ENCODE results near the gene EFCAB11.

The EFCAB11 gene

DNA sequence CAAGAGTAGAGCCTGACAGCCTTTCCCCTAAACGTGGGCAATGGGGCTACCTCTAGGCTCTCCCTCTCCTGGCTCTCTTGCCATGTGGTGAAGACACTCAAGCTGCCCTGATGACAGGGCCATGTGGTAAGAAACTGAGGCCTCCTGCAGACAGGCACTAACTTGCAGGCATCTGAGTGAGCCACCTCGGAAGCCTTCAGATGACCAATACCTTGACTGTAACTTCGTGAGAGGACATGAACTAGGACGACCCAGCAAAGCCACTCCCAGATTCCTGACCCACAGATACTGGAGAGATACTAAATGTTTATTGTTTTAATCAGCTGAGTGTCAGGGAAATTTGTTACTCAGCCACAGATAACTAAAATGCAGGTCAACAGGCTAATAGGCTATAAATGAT, 96.4 kb downstream of the EFCAB11 start:
- no peak for DNase-seq

DNA sequence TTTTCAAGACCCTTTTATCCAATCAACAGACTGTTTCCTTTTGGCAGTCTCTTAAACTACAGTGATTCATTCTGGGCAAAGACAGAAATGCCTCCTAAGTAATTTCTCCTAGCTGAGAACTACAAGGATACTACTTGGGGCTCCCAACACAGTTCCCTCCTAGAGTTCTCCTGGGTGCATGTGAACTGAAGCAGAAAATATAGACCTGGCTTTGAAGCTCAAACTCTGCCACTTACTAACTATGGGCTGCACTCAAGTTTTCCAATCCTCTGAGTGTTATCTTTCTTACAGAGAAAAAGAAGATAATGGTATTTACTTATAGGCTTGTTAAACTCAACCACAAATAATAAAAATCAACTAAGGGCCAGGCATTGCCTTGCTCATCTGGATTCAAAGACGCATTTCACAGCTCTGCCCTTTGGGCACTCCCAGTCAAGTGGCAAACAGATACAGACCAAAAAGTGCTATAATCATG, 97.6 kb downstream of the EFCAB11 start:
- no peak for DNase-seq

DNA sequence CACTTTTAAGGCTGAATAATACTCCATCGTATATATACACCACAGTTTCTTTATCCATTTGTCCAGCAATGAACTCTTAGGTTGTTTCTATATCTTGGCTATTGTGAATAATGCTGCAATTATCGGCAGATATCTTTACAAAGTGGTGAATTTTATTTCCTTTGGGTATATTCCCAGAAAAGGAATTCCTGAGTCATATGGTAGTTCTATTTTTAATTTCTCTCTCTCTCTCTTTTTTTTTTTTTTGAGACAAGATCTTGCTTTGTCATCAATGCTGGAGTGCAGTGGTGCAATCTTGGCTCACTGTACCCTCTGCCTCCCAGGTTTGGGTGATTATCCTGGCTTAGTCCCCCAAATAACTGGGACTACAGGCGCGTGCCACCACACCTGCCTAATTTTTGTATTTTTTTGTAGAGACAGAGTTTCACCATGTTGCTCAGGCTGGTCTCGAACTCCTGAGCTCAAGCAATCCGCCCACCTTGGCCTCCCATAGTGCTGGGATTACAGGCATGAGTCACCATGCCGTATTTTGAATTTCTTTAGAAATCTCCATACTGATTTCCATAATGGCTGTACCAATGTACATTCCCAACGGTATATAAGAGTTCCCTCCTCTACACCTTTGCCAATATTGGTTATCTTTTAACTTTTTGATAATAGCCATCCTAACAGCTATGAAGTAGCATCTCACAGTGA, 98.4 kb downstream of the EFCAB11 start:
- no peak for DNase-seq

DNA sequence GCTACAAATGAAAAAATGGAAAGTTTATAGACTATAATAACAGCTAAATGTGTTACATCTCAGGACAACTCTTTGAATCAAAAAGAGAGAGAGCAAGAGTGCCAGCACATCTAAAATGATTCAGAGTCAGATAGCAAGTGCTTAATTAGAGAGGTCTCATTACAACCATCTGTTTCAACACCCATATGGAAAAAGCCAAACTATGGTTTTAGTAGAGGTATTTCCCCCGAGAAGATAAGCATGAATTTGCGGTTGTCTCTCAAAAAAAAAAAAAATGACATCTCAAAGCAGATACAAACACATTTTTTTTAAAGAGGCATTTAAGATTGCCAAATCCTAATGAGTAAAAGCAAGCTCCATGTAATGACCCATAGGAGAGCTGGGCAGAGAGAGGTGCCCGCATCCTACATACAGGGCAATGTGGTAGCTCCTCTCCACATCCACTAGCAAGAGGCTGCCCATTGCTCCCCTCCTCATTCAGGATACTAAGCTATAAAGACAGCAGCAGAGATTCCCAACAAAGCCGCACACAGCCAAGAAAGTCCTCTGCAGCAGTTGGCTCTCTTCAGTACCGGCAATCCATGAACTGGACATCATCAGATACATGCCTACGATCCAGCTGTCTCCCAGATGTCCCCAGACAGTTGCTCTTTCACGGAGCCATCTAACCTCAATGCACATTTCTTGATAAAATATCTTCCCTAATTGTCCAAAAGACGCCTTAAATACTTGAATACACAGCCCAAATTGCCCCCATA, 100.4 kb downstream of the EFCAB11 start:
- DNase-seq: no peak

DNA sequence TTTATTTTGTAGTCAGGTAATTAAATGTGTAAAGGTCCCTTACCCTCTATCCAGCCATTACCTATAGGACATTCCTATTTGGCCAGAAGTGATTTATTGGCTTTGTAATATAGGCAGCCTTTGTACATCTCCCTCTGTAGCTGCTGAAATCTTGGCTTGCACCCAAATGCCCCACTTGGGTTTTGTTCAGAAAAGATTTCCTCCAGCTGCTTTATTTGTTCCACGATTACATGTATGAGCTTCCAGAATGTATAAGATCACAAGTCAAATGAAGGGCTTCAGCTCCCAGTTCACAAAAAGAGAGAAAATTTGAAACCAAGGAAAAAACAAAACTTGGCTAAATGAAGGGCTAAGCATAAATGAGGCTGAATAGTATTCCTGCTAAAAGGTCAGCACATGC, 103.4 kb downstream of the EFCAB11 start:
- no peak for DNase-seq

DNA sequence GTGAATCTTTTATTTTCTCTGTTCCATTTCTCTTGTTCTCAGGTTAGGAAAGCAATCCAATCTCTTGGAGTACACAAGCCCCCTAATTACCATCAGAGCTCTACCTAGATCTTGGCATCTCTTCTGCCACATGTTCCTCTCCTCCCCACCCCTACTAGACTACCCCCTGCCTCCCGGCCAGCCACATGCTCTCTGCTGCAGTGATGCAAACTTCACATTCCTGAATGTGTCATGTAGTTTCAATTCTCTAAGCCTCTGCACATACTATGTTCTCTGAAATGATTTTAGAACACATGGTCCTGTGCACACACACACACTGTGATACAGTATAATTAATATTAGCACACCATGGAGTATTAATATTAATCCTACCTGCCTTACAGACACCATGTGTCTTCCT, 104.6 kb downstream of the EFCAB11 start:
- DNase-seq: no peak

DNA sequence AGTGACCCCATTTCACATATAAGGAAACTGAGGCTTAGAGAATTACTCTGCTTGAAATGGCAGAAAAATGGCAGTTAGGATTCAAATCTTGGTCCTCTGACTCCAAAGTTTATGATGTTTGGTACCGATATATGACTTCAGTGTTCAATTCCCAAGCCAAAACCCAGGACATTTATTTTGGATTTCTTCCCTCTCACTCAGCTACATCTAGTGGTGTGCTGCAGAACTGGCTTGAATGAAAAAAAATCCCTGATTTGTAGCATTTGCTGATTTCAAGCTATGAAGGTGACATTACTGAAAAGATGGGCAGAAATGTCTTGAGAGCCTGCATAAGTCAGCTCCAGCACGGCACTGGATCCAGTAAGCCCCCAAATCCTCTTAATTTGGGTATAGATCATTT, 106.4 kb downstream of the EFCAB11 start:
- no peak for DNase-seq

DNA sequence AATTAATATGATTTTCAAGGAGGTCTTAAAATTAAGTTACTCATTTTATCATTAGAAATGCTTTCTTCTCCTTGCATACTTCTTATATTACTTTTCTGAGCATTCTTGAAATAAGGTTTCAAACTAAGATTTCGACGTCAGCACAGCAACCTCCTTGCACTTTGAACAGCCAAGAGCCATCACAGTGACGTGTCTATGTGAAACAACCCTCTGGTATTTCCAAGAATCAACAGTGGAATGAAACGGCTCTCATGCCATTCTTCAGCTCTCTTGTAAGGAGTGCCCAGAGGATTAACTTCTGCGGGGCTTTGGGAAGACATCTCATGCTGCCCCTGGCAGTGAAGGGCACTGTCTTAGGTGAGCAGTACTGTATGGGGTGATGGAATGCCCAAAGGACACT, 109.2 kb downstream of the EFCAB11 start:
- no peak for DNase-seq

DNA sequence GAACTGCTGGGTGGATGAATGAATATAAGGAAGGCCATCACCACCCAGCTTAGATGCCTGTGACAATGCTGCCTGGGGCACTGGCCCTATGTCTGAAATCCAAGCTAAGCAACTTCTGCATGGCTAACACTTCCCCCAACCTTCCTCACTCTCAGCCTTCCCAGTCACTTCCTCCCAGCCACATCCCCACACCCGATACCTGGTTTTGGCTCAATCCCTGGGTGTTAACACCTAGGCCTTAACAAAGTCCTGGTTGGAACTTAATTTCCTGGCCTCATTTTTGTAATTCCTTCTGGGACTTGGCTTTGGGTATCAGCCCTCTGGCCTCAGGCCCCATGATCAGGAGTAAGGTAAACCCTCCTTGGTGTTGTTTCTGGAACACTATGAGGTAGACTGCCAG, 110.0 kb downstream of the EFCAB11 start:
- DNase-seq: no peak

DNA sequence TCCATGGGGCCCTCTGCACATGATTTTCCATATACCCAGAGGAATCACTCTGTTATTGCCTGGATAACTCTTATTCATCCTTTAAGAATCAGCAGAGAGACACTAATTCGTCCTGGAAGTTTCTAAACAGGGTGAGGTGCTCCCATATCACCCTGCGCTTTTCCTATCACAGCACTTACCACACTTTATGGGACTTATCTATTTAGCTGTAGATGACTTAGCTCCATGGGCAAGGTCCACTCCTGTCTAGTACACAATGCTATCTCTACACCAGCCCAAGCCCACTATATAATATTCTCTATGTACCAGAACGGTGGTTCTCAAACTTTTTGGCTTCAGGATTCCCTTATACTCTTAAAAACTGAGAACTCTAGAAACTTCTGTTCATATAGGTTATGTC, 111.7 kb downstream of the EFCAB11 start:
- DNase-seq: no peak

DNA sequence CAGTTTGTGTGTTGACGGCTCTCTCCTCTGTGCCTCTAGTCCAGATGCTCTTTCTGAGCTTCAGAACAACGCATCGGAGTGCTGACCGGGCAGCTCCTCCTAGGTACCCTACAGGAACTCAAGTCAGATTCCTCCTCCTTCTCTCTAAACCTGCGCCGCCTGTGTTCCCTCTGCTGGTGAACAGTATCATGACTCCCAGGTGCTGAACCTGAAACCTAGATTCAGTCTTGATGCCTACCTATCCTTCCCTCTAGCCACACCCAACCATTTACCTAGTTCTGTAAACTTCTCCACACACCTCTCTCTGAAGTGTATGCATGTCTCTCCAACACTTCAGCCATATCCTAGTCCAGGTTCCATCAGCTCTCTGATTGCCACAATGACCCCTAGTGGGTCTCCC, 112.7 kb downstream of the EFCAB11 start:
- DNase-seq: no peak

DNA sequence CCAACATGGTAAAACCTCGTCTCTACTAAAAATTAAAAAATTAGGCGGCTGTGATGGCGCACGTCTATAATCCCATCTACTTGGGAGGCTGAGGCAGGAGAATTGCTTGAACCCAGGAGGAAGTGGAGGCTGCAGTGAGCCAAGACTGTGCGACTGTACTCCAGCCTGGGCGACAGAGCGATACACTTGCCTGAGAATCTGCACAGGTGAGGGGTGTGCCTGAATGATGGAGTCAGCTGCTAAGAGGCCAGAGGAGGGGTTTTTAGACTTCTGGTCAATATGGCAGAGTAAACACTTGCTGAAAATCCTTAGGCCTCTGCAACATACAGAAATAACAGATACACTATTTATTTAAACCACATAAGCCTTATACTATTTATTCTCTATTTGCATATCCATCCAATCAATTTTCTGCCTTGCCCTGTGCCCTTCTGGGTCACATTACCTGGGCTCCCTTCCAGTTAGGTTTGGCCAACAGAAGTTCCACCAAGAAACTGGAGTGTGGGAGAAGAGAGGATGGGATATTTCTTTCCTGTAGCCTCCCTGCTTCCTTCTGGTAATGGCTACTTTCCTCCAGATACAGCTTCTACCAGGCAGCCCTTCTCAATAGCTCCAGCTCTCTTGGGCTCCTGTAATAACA, 117.6 kb downstream of the EFCAB11 start:
- DNase-seq: no peak

DNA sequence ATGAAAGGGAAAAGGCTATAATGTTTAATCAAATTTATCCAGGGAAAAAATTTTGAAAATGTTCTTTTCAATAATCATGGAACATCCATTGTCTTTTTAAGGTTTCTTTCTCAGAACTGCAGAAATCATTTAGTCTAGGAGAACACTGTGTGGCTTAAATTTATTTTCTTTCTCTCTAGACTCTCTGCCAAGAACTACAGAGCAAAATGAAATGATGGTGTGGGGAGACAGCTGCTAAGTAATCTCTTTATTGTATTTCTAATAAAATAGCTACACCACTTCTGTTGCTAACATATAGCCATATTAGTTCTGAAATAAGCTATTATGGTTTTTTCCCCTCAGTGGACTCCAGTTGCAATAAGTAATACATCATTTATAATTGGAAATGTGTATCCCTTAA, 120.9 kb downstream of the EFCAB11 start:
- DNase-seq: no peak

DNA sequence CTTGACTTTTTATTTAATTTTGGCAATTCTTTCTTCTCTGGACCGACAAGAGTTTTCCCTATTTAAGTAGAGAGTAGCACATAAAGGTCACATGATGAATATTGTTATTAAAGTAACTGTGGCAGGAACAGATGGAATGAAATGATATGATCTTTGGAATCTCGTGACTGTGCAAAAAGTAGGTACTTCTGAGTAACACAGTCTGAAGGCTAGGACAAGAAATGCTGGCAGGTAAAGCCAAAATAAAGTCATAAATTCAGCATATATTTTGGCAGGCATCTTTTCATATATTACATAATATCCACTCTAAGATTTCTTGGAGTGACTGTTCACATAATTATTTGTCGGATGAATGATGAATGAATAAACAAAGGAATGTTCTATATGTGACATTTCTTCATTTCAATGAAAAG, 121.4 kb downstream of the EFCAB11 start:
- no peak for DNase-seq

DNA sequence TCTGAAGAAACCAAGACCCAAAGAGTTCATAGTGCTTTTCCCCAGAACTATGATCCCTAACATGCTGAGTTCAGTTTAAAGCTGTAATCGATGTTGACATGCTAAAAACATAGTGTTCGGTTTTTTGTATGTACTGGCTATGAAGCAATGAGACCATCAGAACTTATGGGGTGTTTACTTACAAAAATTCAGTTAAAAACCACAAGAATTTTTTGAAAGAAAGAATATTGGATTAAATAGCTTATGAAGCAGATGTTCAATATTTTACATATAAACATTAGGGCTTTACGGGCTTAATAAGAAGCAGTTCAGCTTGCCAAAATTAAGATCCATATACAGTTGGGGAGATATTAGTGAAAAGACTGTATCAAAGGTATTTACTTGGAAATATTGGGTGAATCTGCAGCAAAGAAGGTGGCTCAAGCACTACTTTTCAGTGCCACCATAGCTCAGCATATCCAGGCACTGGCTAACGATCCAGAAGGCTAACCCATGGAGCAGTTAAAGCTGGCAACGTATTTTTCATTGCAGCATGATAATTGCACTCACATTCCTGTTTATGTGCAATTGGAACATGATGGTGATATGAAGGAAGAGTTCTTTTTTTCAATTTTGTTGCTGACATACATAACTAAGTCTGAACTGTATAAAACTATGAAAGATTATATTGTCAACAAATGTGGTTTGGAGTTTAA, 125.9 kb downstream of the EFCAB11 start:
- no peak for DNase-seq

DNA sequence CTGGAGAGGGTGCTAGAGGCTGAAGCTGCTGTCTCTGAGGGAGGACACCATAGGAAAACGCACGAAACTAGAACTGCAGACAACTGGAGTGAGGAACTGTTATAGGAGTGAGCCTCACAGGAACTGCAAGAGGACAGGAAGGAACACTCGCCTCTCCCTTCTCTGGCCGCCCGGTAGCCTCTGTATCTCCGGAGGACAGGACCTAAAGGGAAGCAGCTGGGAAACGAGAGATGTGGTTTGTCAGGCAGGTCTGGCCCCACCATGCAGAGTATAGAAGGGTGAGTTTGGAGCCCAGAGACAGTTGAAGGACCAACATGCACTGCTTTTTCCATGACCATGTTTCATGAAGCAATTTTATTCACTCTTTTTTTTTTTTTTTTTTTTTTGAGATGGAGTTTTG, 127.3 kb downstream of the EFCAB11 start:
- DNase-seq: no peak

DNA sequence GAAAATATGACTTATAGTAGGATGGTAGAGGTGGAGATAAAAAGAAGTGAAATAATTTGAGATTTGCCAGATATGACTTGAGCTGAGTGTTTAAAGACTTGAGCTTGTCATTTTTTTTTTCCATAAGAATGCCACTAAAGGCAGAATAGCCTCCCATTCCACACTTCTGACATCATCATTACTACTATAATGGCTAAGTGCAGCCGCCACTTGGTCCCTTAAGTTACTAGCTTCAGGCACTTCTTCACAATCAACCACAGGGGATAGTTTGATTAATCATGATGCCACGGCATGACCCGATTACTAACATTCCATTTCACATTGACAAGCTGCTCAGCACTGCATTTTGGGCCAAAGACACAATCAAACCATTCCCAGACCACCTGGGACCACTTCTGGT, 127.9 kb downstream of the EFCAB11 start:
- DNase-seq: no peak

DNA sequence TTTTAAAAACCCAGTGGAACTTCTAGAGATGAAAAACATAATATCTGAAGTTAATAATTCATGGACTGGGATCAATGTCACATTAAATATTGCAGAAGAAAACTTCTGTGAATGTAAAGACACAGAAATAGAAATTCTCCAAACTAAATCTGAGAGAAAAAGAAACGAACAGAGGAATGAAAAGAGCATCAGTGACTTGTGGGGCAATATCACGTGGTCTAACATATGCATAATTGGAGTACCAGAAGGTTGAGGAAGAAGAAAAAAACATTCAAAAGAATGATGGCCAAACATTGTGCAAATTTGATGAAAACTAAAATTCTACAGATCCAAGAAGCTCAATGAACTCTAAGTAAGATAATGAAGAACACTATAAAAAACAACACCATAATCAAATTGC, 130.8 kb downstream of the EFCAB11 start:
- DNase-seq: no peak

DNA sequence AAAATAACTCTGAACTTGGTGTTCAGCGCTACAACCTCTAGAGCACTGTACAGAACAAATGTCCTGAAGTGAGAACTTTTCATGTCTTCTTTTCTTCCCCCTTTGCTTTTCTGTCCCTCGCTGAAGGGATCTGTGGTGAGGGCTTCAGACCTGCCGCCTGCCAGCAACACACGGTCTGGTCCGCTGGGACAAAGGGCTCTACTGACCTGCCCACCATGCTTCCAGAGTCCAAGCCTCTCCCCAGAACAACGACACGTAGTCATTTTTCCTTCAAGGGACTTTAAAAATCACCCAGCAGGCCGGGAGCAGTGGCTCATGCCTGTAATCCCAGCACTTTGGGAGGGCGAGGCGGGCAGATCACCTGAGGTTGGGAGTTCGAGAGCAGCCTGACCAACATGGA, 140.4 kb downstream of the EFCAB11 start:
- no peak for DNase-seq

DNA sequence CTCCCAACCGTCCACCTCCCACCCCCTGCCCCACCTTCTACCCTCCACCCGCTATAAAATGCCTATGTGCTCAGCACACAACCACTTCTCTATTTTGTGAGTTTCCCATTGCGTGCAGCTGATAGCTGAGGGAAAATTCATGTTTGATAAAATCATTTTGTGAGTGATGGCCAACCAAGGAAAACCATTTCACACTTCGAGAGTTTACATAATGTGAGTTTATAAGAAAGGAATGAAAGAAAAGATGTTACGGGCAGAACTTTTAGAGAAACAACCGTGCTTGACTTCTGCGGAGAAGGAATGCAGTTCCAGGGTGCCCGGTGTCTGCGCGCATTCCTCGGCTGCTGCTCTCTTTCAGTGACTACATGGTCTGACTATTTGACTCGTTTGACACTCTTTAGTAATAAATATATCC, 140.9 kb downstream of the EFCAB11 start:
- DNase-seq: no peak

DNA sequence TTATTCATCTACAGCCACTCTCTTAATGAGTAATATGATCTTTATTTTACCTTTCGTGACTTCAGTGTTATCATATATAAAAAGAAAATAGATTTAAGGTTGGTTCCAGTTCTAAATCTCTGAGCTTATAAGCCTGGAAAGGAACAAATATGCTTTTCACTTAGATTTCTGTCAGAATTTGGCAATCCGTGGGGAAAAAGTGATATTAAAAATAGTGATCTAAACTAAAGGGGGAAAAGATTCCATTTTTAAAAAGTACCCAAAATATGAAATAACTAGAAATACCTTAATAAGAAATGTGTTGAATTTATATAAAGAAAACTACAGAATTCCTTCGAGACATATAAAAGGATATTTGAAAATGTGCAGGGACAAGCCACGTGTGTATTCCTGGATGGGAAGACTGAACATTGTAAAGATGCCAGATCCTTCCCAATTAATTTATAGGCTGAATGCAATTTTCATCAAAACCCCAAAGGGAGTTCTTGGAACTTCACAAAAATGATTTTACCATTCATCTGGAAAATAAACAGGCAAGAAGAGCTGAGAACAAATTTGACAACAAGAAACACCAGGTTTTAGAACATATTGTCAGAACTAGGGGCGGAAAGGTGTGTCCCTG, 142.5 kb downstream of the EFCAB11 start:
- DNase-seq: no peak

DNA sequence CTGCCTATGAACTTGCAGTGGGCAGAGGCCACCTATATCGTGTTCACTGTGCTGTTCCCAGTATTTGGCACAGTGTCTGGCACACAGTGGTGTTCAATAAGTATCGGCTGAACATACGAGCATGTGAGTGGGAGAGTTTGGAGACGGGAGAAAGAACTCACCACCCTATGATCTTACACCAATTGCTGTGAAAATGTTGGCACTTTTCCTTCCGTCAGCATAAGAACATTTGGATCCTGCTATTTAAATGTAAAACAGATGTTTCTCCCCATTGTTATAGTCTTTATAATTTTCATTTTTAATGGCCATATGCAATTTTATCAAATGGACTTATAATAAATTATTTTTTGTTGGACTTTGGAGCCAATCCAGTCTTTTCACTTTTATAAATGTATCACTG, 144.4 kb downstream of the EFCAB11 start:
- DNase-seq: no peak

DNA sequence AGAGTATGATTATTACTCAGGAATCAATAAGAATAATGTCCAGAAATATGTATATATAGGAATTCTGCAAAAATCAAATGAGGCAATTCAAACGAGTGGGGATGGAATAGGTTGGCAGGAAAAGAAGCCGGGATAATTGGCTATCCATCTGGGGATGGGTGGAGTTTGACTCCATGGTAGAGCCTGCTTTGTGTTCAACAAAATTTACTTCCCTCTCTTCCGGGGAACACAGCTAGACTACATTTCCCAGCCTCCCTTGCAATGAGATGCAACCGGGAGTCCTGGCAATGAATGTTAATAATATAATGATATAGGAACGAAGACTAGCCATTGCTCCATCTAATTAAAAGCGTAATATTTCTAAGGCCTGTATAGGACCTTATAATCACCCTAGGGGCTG, 146.6 kb downstream of the EFCAB11 start:
- no peak for DNase-seq

All from GOT3 (cell line).